Aorta (tissue), 5 donors: ENCODE data around the gene TIMM17B. TPM values are rescaled to one million over a fixed set of nuclear protein-coding genes. Genes with fewer than 3 reads are reported as not detected.

Experiments
- ATAC-seq: fragments of 200-7000 bp; cut with Tn5 transposase; one replicate; pipeline ENCODE4 v1.9.1; 2022; ENCODE audit warnings: moderate library complexity; ENCODE audit not compliant: low FRiP score
- DNase-seq, 2 donors: peaks; one replicate each; pipeline ENCODE4 v3.0.0-alpha.2; 2020
- H3K27ac ChIP-seq, 2 donors: one replicate each; pipeline ENCODE4 v1.5.1; 2013; ENCODE audit warnings: low read length in 2 of 2, mild to moderate bottlenecking in 2 of 2, moderate library complexity in 2 of 2, control low read depth in 1 of 2, inconsistent platforms in 1 of 2, low read depth in 1 of 2
- H3K27me3 ChIP-seq, 2 donors: one replicate each; pipeline ENCODE4 v1.6.1; 2013; ENCODE audit warnings: control low read depth in 1 of 2, low read length in 1 of 2, mild to moderate bottlenecking in 1 of 2, moderate library complexity in 1 of 2; ENCODE audit not compliant: insufficient read depth in 2 of 2, control insufficient read depth in 1 of 2
- H3K36me3 ChIP-seq, 2 donors: one replicate each; pipeline ENCODE4 v1.6.1; 2013; ENCODE audit warnings: control low read depth in 1 of 2, low read length in 1 of 2, mild to moderate bottlenecking in 1 of 2; ENCODE audit not compliant: insufficient read depth in 2 of 2, control insufficient read depth in 1 of 2
- H3K4me1 ChIP-seq, 2 donors: one replicate each; pipeline ENCODE4 v1.6.1; 2013; ENCODE audit warnings: low read length in 2 of 2, control low read depth in 1 of 2, mild to moderate bottlenecking in 1 of 2, moderate library complexity in 1 of 2; ENCODE audit not compliant: insufficient read depth in 2 of 2, control insufficient read depth in 1 of 2
- H3K4me3 ChIP-seq, 2 donors: one replicate each; pipeline ENCODE4 v1.5.1; 2013; ENCODE audit warnings: low read length in 2 of 2, control low read depth in 1 of 2, mild to moderate bottlenecking in 1 of 2
- H3K9me3 ChIP-seq: one replicate; pipeline ENCODE4 v1.6.1; 2013; ENCODE audit warnings: mild to moderate bottlenecking, low read length; ENCODE audit not compliant: control insufficient read depth
- WGBS, 2 donors: extraction: QIAGEN DNeasy Blood & Tissue Kit; methylation state at CpG; one replicate each; pipeline ENCODE4 v1.1.7; 2013; 5-methylcytosine and 5-hydroxymethylcytosine counted together
- intact Hi-C, 2 donors: fragments of 100-400 bp; cut with DNase I; formaldehyde crosslinking; loops; one replicate each; pipeline versions ENCODE4 v1.14.2 to v1.15.0; 2022
- polyA plus RNA-seq, 2 donors: library from polyadenylated mRNA; stranded (reverse); fragments of 200-250 nt; gene quantifications; one replicate each; pipeline ENCODE4 v1.2.3, GENCODE V29; 2013
- total RNA-seq, 2 donors: library from RNA; stranded (reverse); fragmentation: NEBNext Ultra II Directional; extraction: Animal tissue kit (Norgen Biotek cat#: 25700); gene quantifications; one replicate each; pipeline ENCODE4 v1.2.1, GENCODE V29; 2021
- donor health status: healthy with polysubstance abuse.
- donor health status: Bipolar disorder and iron deficiency.
- donor health status: DM: no; HTN: no; CAD: no.
- donor health status: DM: no; HTN: no; CAD: no.
- donor health status: DM: yes; HTN: yes; CAD: no.

The TIMM17B gene
- total and polyA plus RNA-seq, 4 donors: 26.2 to 44.5 (median 32.4) TPM

DNA sequence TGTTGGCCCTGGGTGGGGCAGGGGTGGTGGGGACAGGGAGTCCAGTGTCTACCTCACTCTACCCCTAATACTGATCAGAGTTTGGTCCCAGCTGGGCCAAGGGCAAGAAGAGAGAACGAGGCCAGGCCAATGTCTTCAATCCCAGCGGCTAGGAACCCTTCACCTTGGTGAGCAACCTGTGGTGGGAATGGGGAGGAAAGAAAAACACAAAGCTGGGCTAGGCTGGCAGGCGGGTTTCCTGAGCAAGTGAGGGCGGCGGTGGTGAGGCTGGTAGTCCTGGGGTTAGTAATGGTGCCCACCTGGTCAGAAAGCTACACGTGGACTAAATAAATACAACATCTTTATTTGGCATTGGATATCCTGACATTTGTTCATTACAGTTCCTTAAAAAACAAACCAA is 5.7 kb upstream of the TIMM17B start:
- Histone ChIP-seq H3K9me3 (no peaks in the 10 kb centered on the region), H3K27ac (no peak overlapping the region), H3K27me3 (no peaks in the 10 kb centered on the region), H3K4me1 (no peaks in the 10 kb centered on the region), H3K36me3 (peaks cover 0 to 3% of the 10 kb centered on the region in 2 donors), H3K4me3 (no peak overlapping the region)
- WGBS, 2 donors: 73 to 76% methylated on average over 6 of the region's 6 CpGs
- ATAC-seq: no peak
- peak in 1 of 2 donors; percentile 17 for DNase-seq
- intact Hi-C loops: no loop called here

DNA sequence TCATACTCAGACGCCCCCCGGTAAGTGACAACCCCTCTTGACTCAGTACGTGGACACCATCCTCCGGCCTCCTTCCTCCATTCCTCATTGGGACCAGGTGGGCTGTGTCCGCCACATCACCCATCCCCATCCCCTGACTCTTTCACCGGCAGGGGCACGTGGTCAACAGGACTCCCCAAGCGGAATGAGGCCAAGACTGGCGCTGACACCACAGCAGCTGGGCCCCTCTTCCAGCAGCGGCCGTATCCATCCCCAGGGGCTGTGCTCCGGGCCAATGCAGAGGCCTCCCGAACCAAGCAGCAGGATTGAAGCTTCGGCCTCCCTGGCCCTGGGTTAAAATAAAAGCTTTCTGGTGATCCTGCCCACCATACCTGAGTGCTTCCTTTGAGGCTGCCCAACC is 5.2 kb upstream of the TIMM17B start:
- Histone ChIP-seq H3K4me1 (no peaks in the 10 kb centered on the region), H3K4me3 (no peak overlapping the region), H3K27ac (no peak overlapping the region), H3K36me3 (peaks cover 0 to 3% of the 10 kb centered on the region in 2 donors), H3K9me3 (no peaks in the 10 kb centered on the region), H3K27me3 (no peaks in the 10 kb centered on the region)
- DNase-seq: peak in 1 of 2 donors; percentile 29
- 82 to 86% methylated on average over 14 of the region's 14 CpGs for WGBS, 2 donors
- no peak for ATAC-seq
- intact Hi-C loops: no loop called here

DNA sequence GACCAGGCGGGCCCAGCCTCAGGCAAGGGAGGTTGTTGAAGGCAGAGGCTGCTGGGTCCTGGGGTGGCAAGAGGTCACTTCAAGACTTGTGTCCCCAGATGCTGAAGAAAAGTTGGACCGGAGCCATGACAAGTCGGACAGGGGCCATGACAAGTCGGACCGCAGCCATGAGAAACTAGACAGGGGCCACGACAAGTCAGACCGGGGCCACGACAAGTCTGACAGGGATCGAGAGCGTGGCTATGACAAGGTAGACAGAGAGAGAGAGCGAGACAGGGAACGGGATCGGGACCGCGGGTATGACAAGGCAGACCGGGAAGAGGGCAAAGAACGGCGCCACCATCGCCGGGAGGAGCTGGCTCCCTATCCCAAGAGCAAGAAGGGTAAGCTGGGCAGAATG is 4.6 kb upstream of the TIMM17B start:
- Histone ChIP-seq H3K4me1 (no peaks in the 10 kb centered on the region), H3K27ac (no peak overlapping the region), H3K4me3 (no peak overlapping the region), H3K9me3 (no peaks in the 10 kb centered on the region), H3K27me3 (no peaks in the 10 kb centered on the region), H3K36me3 (peaks cover 0 to 3% of the 10 kb centered on the region in 2 donors)
- intact Hi-C loops: no loop called here
- ATAC-seq (no peak), DNase-seq (peak in 1 of 2 donors; percentile 28)
- 89 to 90% methylated on average over 20 of the region's 20 CpGs for WGBS, 2 donors

DNA sequence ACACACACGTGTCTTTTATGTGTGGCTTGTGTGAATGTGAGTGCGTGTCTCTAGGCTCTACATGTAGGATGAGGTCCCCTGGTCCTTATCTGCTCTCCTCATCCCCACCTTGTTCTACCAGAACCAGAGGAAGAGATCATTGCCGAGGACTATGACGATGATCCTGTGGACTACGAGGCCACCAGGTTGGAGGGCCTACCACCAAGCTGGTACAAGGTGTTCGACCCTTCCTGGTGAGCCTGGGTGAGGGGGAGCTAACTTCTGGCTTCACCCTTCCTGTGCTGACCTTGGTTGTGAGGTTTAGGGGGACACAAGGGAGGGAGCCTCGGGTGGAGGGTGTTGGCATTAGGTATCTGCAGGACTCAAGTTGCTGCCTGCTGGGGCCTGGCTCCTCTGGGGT is 3.5 kb upstream of the TIMM17B start:
- no peaks in the 10 kb centered on the region for H3K9me3 ChIP-seq
- no peak overlapping the region for H3K27ac ChIP-seq
- ATAC-seq (no peak), DNase-seq (peak in 1 of 2 donors; percentile 1)
- no peak overlapping the region for H3K4me3 ChIP-seq
- H3K36me3 ChIP-seq: peaks cover 0 to 3% of the 10 kb centered on the region in 2 donors
- H3K27me3 ChIP-seq: no peaks in the 10 kb centered on the region
- no peaks in the 10 kb centered on the region for H3K4me1 ChIP-seq
- intact Hi-C loops: no loop called here
- 82 to 87% methylated on average over 7 of the region's 7 CpGs for WGBS, 2 donors

DNA sequence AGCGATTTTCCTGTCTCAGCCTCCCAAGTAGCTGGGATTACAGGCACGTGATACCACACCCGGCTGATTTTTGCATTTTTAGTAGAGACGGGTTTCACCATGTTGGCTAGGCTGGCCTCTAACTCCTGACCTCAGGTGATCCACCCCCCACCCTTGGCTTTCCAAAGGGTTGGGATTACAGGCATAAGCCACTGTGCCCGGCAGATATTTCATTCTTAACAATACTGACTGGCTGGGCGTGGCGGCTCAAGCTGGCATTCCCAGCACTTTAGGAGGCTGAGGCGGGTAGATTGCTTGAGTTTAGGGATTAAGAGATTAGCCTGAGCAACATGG is 1.5 kb upstream of the TIMM17B start:
- no peaks in the 10 kb centered on the region for H3K4me1 ChIP-seq
- ATAC-seq: no peak
- WGBS, 2 donors: 82 to 91% methylated on average over 8 of the region's 8 CpGs
- H3K27me3 ChIP-seq: no peaks in the 10 kb centered on the region
- intact Hi-C loops: no loop called here
- peak in 1 of 2 donors; percentile 5 for DNase-seq
- H3K27ac ChIP-seq: no peak overlapping the region
- H3K36me3 ChIP-seq: no peaks in the 10 kb centered on the region
- no peak overlapping the region for H3K4me3 ChIP-seq
- H3K9me3 ChIP-seq: no peaks in the 10 kb centered on the region

DNA sequence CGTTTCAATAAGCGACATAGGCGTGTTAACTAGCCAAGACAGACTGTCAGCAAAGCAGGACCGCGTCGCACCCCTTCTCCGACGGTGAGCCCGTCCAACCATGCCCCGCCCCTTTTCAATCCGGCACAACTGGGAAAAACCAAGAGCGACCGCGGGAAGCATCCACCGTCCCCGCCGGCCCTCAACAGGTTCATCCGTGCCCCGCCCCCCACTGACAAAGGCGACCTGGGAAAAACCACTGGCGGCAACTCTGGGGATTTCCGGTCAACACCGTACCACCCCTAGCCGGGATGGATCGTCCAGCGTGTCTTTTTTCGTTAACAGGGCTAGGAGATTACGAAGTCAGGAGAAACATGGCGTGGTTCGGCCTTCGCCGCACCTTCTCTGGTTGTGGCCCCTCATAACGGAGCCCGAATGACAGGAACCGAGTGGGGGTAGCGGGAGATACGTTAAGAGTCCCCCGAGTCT is 377 bp downstream of the TIMM17B start:
- peak; percentile 64 for ATAC-seq
- peak overlapping the region in 1 of 2 donors; percentile 42 for H3K4me3 ChIP-seq
- H3K9me3 ChIP-seq: no peaks in the 10 kb centered on the region
- H3K36me3 ChIP-seq: no peaks in the 10 kb centered on the region
- 0 to 30% methylated on average over 38 of the region's 38 CpGs for WGBS, 2 donors
- H3K27ac ChIP-seq: peak overlapping the region in 1 of 2 donors; percentile 61
- no peaks in the 10 kb centered on the region for H3K4me1 ChIP-seq
- DNase-seq: peak; percentile 83 to 91
- intact Hi-C loops: no loop called here
- H3K27me3 ChIP-seq: no peaks in the 10 kb centered on the region

DNA sequence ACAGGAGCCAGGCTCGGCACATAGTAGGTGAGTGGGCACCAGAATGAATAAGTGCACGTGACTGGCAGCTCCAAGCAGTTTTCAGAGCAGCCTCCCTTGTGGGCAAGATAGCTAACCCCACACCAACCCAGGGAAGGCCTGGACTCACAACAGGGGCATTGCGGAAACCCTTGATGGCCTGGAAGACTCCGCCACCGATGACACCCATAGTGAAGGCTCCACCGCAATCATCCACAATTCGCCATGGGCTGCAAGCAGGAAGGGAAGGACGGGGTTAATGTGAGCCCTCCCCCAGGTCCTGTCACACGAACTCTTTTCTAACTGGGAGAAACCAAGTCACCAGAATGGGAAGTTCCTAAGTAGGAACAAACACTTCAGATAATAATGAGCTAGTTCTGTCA is 957 bp downstream of the TIMM17B start:
- WGBS, 2 donors: 27 to 47% methylated on average over 9 of the region's 9 CpGs
- intact Hi-C loops: no loop called here
- DNase-seq: peak; percentile 25 to 59

DNA sequence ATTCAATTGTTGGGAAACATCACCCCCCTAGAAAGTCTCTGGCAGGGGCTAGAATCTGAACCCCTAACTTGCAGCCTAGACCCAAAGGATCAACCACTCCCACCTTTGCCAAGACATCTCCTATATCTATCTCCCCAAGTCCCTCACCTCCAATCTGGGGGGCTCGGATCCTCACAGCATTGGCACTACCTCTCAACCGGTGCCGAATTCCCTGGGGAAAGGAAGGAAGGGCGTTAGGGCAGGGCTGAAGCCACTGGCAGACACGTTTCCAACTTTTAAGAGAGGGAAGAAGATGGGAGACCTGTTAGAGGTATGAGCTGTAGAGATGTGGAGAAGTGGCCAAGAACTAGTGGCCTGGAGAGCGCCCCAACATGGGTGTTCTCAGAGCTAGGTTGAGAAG is 2.7 kb downstream of the TIMM17B start:
- Histone ChIP-seq H3K27ac (no peak overlapping the region), H3K4me1 (no peaks in the 10 kb centered on the region), H3K27me3 (no peaks in the 10 kb centered on the region), H3K9me3 (no peaks in the 10 kb centered on the region), H3K4me3 (no peak overlapping the region), H3K36me3 (no peaks in the 10 kb centered on the region)
- ATAC-seq (no peak), DNase-seq (peak; percentile 4 to 14)
- intact Hi-C loops: no loop called here
- WGBS, 2 donors: 77 to 84% methylated on average over 6 of the region's 6 CpGs

More for the DNA sequence above, 957 bp downstream of the TIMM17B start:
- Histone ChIP-seq H3K36me3 (no peaks in the 10 kb centered on the region), H3K9me3 (no peaks in the 10 kb centered on the region), H3K27me3 (no peaks in the 10 kb centered on the region), H3K27ac (peak overlapping the region in 1 of 2 donors; percentile 61), H3K4me1 (no peaks in the 10 kb centered on the region), H3K4me3 (peak overlapping the region in 1 of 2 donors; percentile 42)
- no peak for ATAC-seq

DNA sequence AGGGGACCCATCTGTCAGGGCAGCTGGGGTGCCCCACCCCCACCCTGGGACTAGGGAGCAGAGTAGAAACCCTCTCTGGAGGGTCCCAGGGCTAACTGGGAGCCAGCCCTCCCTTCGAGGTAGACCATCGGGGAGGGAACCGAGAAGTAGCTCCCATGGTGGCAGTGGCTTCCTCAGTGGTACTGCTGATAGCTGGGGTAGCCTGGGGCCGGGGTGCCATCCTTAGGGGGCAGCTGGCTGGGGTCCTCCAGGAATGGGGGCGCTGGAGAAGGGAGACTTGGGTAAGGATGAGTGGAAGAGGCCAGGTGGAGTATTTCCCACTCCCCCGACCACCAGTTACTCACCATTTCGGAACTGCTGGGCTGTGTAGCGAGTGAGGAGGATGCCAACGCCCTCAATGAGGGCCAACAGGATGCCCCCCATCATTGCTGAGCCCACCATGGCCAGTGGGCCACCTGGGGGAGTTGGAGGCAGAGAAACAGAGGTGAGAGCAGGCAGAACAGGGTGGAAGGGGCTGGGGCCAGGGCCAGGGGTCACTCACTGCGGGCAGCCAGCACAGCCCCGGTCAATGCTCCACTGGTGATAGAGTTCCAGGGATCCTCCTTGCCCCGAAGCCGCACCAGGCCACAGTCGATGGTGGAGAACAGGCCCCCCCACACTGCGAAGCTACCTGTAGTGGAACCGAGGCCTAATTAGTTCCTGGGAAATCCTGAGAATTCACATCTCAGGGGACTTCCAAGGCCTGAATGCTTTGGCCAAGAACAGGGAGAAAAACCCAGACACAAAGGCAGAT is 3.8 kb downstream of the TIMM17B start:
- Histone ChIP-seq H3K9me3 (no peaks in the 10 kb centered on the region), H3K27ac (no peak overlapping the region), H3K36me3 (no peaks in the 10 kb centered on the region), H3K27me3 (no peaks in the 10 kb centered on the region), H3K4me3 (no peak overlapping the region), H3K4me1 (no peaks in the 10 kb centered on the region)
- ATAC-seq: no peak
- intact Hi-C loops: no loop called here
- peak in 1 of 2 donors; percentile 59 for DNase-seq
- WGBS, 2 donors: 80 to 90% methylated on average over 16 of the region's 16 CpGs
